ENCODE data around the gene SARS1.

DNA sequence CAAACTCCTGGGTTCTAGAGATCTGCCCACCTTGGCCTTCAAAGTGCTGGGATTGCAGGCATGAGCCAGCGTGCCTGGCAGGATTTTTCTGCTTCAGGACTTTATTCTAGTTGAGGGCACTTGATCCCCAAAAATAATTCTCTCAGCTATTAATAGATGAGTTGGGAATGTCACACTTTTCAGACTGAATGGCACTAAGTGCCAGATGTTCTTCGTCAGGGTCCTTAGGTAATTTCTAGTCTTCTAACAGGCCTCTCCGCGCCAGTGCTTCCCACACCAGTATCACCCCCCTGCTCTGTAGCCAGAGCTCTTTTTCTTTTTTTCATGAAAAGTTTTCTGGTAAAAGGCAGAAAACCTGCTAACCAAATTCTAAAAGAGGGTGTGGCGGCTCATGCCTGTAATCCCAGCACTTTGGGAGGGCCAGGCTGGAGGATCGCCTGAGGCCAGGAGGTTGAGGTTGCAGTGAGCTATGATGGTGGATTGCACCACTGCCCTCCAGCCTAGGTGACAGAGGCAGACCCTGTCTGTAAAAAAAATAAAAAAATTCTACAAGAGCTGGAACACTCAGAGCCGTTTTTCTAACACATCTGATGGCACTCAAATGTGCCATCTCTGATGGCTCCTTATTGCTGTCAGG, 6.1 kb upstream of the SARS1 start:
- TF ChIP-seq EZH2phosphoT487 (IDR thresholded peaks at IDR 0.05; ENCODE audit: low read depth, severe bottlenecking, unreplicated experiment) = no peak
- TF ChIP-seq, protein P1, sequence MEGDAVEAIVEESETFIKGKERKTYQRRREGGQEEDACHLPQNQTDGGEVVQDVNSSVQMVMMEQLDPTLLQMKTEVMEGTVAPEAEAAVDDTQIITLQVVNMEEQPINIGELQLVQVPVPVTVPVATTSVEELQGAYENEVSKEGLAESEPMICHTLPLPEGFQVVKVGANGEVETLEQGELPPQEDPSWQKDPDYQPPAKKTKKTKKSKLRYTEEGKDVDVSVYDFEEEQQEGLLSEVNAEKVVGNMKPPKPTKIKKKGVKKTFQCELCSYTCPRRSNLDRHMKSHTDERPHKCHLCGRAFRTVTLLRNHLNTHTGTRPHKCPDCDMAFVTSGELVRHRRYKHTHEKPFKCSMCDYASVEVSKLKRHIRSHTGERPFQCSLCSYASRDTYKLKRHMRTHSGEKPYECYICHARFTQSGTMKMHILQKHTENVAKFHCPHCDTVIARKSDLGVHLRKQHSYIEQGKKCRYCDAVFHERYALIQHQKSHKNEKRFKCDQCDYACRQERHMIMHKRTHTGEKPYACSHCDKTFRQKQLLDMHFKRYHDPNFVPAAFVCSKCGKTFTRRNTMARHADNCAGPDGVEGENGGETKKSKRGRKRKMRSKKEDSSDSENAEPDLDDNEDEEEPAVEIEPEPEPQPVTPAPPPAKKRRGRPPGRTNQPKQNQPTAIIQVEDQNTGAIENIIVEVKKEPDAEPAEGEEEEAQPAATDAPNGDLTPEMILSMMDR (IDR thresholded peaks at IDR 0.05; ENCODE audit: poor library complexity) = no peak

Measured in hepatocyte (in vitro differentiated cells).